Measurements from ENCODE around the gene OTC. TPM values are rescaled to one million over a fixed set of nuclear protein-coding genes. Genes with fewer than 3 reads are reported as not detected.

Gene OTC
- total RNA-seq, 1 donor from 2014 or later: not detected

DNA sequence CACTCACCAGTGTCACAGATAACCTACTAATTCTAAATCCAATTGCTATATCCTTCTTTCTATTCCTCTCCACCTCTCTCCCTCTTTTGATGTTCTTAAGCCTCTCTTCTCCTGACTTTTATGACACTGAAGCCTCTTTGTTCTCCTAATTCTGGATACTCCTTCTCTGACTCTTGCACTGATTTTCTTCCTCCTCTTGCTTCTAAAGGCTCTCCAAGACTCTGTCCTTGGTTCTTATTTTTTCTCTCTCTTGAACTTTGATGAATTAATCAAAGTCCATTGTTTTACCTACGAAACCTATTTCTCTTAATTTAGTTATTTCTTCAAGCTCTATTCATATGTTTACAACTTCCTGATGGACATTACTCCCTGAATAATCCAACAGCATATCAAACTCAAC is 113.3 kb downstream of the OTC start:
- no peak for TF ChIP-seq CTCF (IDR thresholded peaks at IDR 0.05)
- TF ChIP-seq EZH2 (IDR thresholded peaks at IDR 0.05): no peak
- TF ChIP-seq EZH2phosphoT487 (IDR thresholded peaks at IDR 0.05): no peak
- no peaks in the 10 kb centered on the region for H3K27me3 ChIP-seq
- H3K9me3 Mint-ChIP-seq: peaks cover 11% of the 10 kb centered on the region
- no peak overlapping the region for H3K27ac Mint-ChIP-seq
- DNase-seq (ENCODE audit: low spot score): no peak
- no peak overlapping the region for H2AFZ ChIP-seq (replicated peaks)
- H3K36me3 Mint-ChIP-seq: peaks cover 2% of the 10 kb centered on the region
- no peaks in the 10 kb centered on the region for H3K4me1 ChIP-seq
- H3K4me2 ChIP-seq: no peak overlapping the region
- H3K36me3 ChIP-seq: no peaks in the 10 kb centered on the region
- H3K9me3 ChIP-seq (ENCODE audit: low read depth): no peaks in the 10 kb centered on the region
- no peak overlapping the region for H3K9ac ChIP-seq
- no peaks in the 10 kb centered on the region for H4K20me1 ChIP-seq (ENCODE audit: low read depth)
- no peak overlapping the region for H3K4me3 ChIP-seq
- H3K27me3 Mint-ChIP-seq (ENCODE audit: insufficient read depth, low read depth): peaks cover 5% of the 10 kb centered on the region
- no peaks in the 10 kb centered on the region for H3K79me2 ChIP-seq (ENCODE audit: low read depth)
- H3K4me3 Mint-ChIP-seq: no peak overlapping the region
- no peak overlapping the region for H3K27ac ChIP-seq
- peaks cover 4% of the 10 kb centered on the region for H3K4me1 Mint-ChIP-seq
- H3F3A ChIP-seq (ENCODE audit: low read depth): no peaks in the 10 kb centered on the region

DNA sequence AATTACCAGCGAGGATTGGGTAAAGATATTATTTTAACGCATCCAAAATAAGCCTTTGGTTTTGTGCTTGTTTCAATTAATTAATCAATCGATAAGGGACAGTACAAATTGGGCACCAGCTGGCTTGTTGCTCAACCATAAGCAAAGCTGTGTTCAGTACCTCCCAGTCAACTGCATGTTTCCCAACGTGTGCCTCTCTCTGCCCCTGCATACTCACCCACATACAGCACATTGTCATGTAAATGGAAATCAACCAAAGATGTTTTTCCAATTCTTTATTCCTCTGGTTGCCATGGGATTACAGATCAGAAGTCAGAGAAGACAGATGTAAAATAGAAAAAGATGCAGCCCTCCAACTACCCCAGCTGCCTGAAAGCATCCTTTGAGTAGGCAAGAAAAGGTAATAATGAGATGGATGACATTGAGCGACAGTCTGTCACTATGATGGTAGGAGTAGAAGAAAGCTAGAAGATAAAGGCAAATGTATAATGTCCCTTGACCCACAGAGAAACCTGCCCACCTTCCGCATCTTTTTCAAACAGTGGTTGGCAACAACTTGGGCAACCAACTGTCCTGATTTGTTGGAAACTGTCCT is 116.3 kb downstream of the OTC start:
- H3K9ac ChIP-seq: no peak overlapping the region
- DNase-seq (ENCODE audit: low spot score): no peak
- H3K27ac ChIP-seq: no peak overlapping the region
- H3K79me2 ChIP-seq (ENCODE audit: low read depth): no peaks in the 10 kb centered on the region
- no peaks in the 10 kb centered on the region for H3K9me3 ChIP-seq (ENCODE audit: low read depth)
- no peaks in the 10 kb centered on the region for H3K4me1 ChIP-seq
- H4K20me1 ChIP-seq (ENCODE audit: low read depth): no peaks in the 10 kb centered on the region
- Mint-ChIP-seq H3K4me3 (no peak overlapping the region), H3K4me1 (peaks cover 4% of the 10 kb centered on the region), H3K27ac (no peak overlapping the region), H3K27me3 (ENCODE audit: insufficient read depth, low read depth) (no peaks in the 10 kb centered on the region), H3K36me3 (peaks cover 2% of the 10 kb centered on the region), H3K9me3 (peaks cover 3% of the 10 kb centered on the region)
- H3K4me3 ChIP-seq: no peak overlapping the region
- no peak overlapping the region for H3K4me2 ChIP-seq
- TF ChIP-seq EZH2phosphoT487 (IDR thresholded peaks at IDR 0.05) (no peak), EZH2 (IDR thresholded peaks at IDR 0.05) (no peak), CTCF (IDR thresholded peaks at IDR 0.05) (no peak)
- no peak overlapping the region for H2AFZ ChIP-seq (replicated peaks)
- H3F3A ChIP-seq (ENCODE audit: low read depth): no peaks in the 10 kb centered on the region
- H3K36me3 ChIP-seq: no peaks in the 10 kb centered on the region
- no peaks in the 10 kb centered on the region for H3K27me3 ChIP-seq

Small RNAs within 50 kb of the gene (small RNA-seq; reads per million reads assigned to genes)
- gene RF00322: not detected

Other genes with a start within 250 kb of the OTC start
- gene SRPX, start 131.7 kb upstream of the OTC start, total RNA-seq (ENCODE audit: low replicate concordance): 3.2 and 4.8 TPM in 2 replicates
- gene RPGR, start 25.1 kb upstream of the OTC start, total RNA-seq (ENCODE audit: low replicate concordance): 16.9 and 17.4 TPM in 2 replicates
- 8.6 and 12.7 TPM in 2 replicates for gene TSPAN7, start 208.9 kb downstream of the OTC start, total RNA-seq (ENCODE audit: low replicate concordance)